SK-N-SH (cell line): ENCODE measurements around the gene FRMD3. TPM values are rescaled to one million over a fixed set of nuclear protein-coding genes. Genes with fewer than 3 reads are reported as not detected.

ENCODE experiments used
- CTCF ChIA-PET: fragments of 300-600, 350-600 bp; formaldehyde crosslinking; extraction: SDS; loops from one replicate; lab custom pipeline; 2021; lab: Yijun Ruan, JAX
- POLR2A ChIA-PET: fragments of 350-600 bp; sonication (Branson Sonifier 250); formaldehyde crosslinking; extraction: SDS; loops from one replicate; lab custom pipeline; 2020; ENCODE audit warnings: antibody characterized with exemption, inconsistent platforms; lab: Yijun Ruan, JAX
- DNase-seq: peaks from one replicate; pipeline ENCODE4 v3.0.0; 2012
- H2AFZ ChIP-seq: fragments of 200-600 bp; sonication (generic); 2 replicates; pipeline ENCODE4 v1.8.1; 2016; ENCODE audit warnings: antibody characterized with exemption, mild to moderate bottlenecking, low read depth
- H3F3A ChIP-seq: fragments of 200-600 bp; sonication (generic); replicated peaks from 2 replicates; pipeline ENCODE3; 2016; ENCODE audit warnings: antibody characterized with exemption, mild to moderate bottlenecking; ENCODE audit not compliant: insufficient read depth
- H3K27ac ChIP-seq, 2 experiments: fragments of 200-500 bp in 1 of 2; fragments of 200-600 bp in 1 of 2; sonication (Bioruptor generic) in 1 of 2; sonication (generic), shearing (Covaris generic) in 1 of 2; 2 replicates each; pipeline versions ENCODE4 v1.5.1 to v1.6.1; 2014 to 2016; ENCODE audit warnings: low read depth in 2 of 2, inconsistent platforms in 1 of 2, low read length in 1 of 2, mild to moderate bottlenecking in 1 of 2, mixed read lengths in 1 of 2
- H3K27me3 ChIP-seq: fragments of 200-600 bp; sonication (generic), shearing (Covaris generic); 2 replicates; pipeline ENCODE4 v1.6.1; 2016; ENCODE audit warnings: mixed run types; ENCODE audit not compliant: insufficient read depth
- H3K36me3 ChIP-seq, 2 experiments: fragments of 200-500 bp in 1 of 2; fragments of 200-600 bp in 1 of 2; sonication (Bioruptor generic) in 1 of 2; sonication (generic) in 1 of 2; replicated peaks in 1 of 2; 2 replicates each; pipeline versions ENCODE3 to v1.5.1; 2014 to 2016; ENCODE audit warnings: low read length in 1 of 2, mild to moderate bottlenecking in 1 of 2; ENCODE audit not compliant: insufficient read depth in 2 of 2, control insufficient read depth in 1 of 2
- H3K4me1 ChIP-seq, 2 experiments: fragments of 200-500 bp in 1 of 2; fragments of 200-600 bp in 1 of 2; sonication (Bioruptor generic) in 1 of 2; sonication (generic), shearing (Covaris generic) in 1 of 2; 2 replicates each; pipeline versions ENCODE4 v1.5.1 to v1.6.1; 2014 to 2016; ENCODE audit warnings: low read depth in 1 of 2, low read length in 1 of 2, mixed run types in 1 of 2; ENCODE audit not compliant: insufficient read depth in 2 of 2, control insufficient read depth in 1 of 2
- H3K4me2 ChIP-seq: fragments of 200-600 bp; sonication (generic), shearing (Covaris generic); 2 replicates; pipeline ENCODE4 v1.6.1; 2017; ENCODE audit warnings: mixed run types
- H3K4me3 ChIP-seq, 2 experiments: fragments of 200-500 bp in 1 of 2; fragments of 200-600 bp in 1 of 2; sonication (Bioruptor generic) in 1 of 2; sonication (generic), shearing (Covaris generic) in 1 of 2; 2 replicates each; pipeline versions ENCODE4 v1.5.1 to v1.8.1; 2014 to 2016; ENCODE audit warnings: low read depth in 2 of 2, inconsistent platforms in 1 of 2, low read length in 1 of 2, mild to moderate bottlenecking in 1 of 2, mixed read lengths in 1 of 2, moderate library complexity in 1 of 2
- H3K79me2 ChIP-seq: fragments of 200-600 bp; sonication (generic); 2 replicates; pipeline ENCODE4 v1.8.1; 2017; ENCODE audit warnings: mild to moderate bottlenecking; ENCODE audit not compliant: insufficient read depth
- H3K9ac ChIP-seq: fragments of 200-600 bp; sonication (generic); 2 replicates; pipeline ENCODE4 v1.6.1; 2017; ENCODE audit warnings: mixed run types
- H3K9me2 ChIP-seq: fragments of 200-600 bp; sonication (generic); 2 replicates; pipeline ENCODE4 v1.6.1; 2017; ENCODE audit warnings: mixed run types
- H3K9me3 ChIP-seq: fragments of 200-600 bp; sonication (generic); 2 replicates; pipeline ENCODE4 v1.6.1; 2017; ENCODE audit warnings: mixed run types, mild to moderate bottlenecking, moderate library complexity
- H4K20me1 ChIP-seq: fragments of 200-600 bp; sonication (generic); 2 replicates; pipeline ENCODE4 v1.6.1; 2017; ENCODE audit warnings: mild to moderate bottlenecking, mixed run types; ENCODE audit not compliant: insufficient read depth
- CHD2 ChIP-seq: fragments of 150-350 bp; IDR thresholded peaks from 2 replicates; pipeline ENCODE4 v1.6.1; 2018; ENCODE audit warnings: low read length; ENCODE audit not compliant: partially characterized antibody
- CTCF ChIP-seq: fragments of 200-600 bp; sonication (generic); IDR thresholded peaks from 2 replicates; pipeline ENCODE4 v1.6.1; 2017; ENCODE audit warnings: antibody characterized with exemption, mild to moderate bottlenecking, moderate library complexity
- ELF1 ChIP-seq: IDR thresholded peaks from 2 replicates; pipeline ENCODE4 v1.4.0; 2012
- EZH2phosphoT487 ChIP-seq: fragments of 200-600 bp; sonication (generic); IDR thresholded peaks from 2 replicates; pipeline ENCODE4 v1.6.1; 2017; ENCODE audit warnings: low read depth, mixed run types, mild to moderate bottlenecking, antibody characterized with exemption, moderate library complexity, borderline replicate concordance
- FOXJ3 ChIP-seq: sonication (generic); formaldehyde crosslinking; IDR thresholded peaks from 2 replicates; pipeline ENCODE4 v1.5.1; 2020; ENCODE audit warnings: mild to moderate bottlenecking, missing genetic modification reagents
- FOXM1 ChIP-seq: IDR thresholded peaks from 2 replicates; pipeline ENCODE4 v1.4.0; 2012; ENCODE audit warnings: low read depth, mild to moderate bottlenecking
- GABPA ChIP-seq: IDR thresholded peaks from 2 replicates; pipeline ENCODE4 v1.4.0; 2012; ENCODE audit warnings: low read depth, mild to moderate bottlenecking
- GATA2 ChIP-seq: sonication (generic); formaldehyde crosslinking; IDR thresholded peaks from 2 replicates; pipeline ENCODE4 v1.5.0; 2020; ENCODE audit warnings: mild to moderate bottlenecking, missing genetic modification reagents
- JUND ChIP-seq: IDR thresholded peaks from 2 replicates; pipeline ENCODE4 v1.4.0; 2012
- MEF2A ChIP-seq: IDR thresholded peaks from 2 replicates; pipeline ENCODE4 v1.4.0; 2012; ENCODE audit warnings: low read depth, borderline replicate concordance
- MXI1 ChIP-seq: IDR thresholded peaks from 2 replicates; pipeline ENCODE4 v1.6.1; 2012; ENCODE audit warnings: mild to moderate bottlenecking, low read depth, low read length, improper control_type of control experiment
- NRF1 ChIP-seq: IDR thresholded peaks from 2 replicates; pipeline ENCODE4 v1.6.1; 2012; ENCODE audit warnings: low read depth, mild to moderate bottlenecking, low read length
- POLR2AphosphoS5 ChIP-seq: IDR thresholded peaks from 2 replicates; pipeline ENCODE4 v1.6.1; 2012; ENCODE audit warnings: low read depth, low read length
- RFX5 ChIP-seq: IDR thresholded peaks from 2 replicates; pipeline ENCODE4 v1.6.1; 2012; ENCODE audit warnings: mild to moderate bottlenecking, improper control_type of control experiment, low read length
- RXRA ChIP-seq: IDR thresholded peaks from 2 replicates; pipeline ENCODE4 v1.4.0; 2012; ENCODE audit warnings: low read depth, mild to moderate bottlenecking, borderline replicate concordance
- SMC3 ChIP-seq: IDR thresholded peaks from 2 replicates; pipeline ENCODE4 v1.6.1; 2012; ENCODE audit warnings: low read depth, low read length, improper control_type of control experiment
- TEAD4 ChIP-seq: IDR thresholded peaks from 2 replicates; pipeline ENCODE4 v1.4.0; 2012; ENCODE audit warnings: mild to moderate bottlenecking, borderline replicate concordance; ENCODE audit not compliant: insufficient read depth
- YY1 ChIP-seq: IDR thresholded peaks from 2 replicates; pipeline ENCODE4 v1.4.0; 2012; ENCODE audit warnings: low read depth, mild to moderate bottlenecking
- WGBS: methylation state at CpG from one replicate; pipeline ENCODE4 v1.1.6; 2017; ENCODE audit warnings: low lambda C conversion rate; 5-methylcytosine and 5-hydroxymethylcytosine counted together
- polyA plus RNA-seq, 3 experiments: library from polyadenylated mRNA; depleted of rRNA; stranded (reverse); fragments of >200 nt; gene quantifications; 2 replicates each; pipeline ENCODE4 v1.2.3, GENCODE V29; 2012
- TF ChIP-seq, protein P1 (sequence below): IDR thresholded peaks from 2 replicates; pipeline ENCODE4 v1.4.0; 2012; ENCODE audit warnings: low read depth, borderline replicate concordance
- TF ChIP-seq, protein P2 (sequence below): fragments of 150-350 bp; IDR thresholded peaks from 2 replicates; pipeline ENCODE4 v1.6.1; 2016; ENCODE audit warnings: mild to moderate bottlenecking, low read depth, low read length
- TF ChIP-seq, protein P3 (sequence below): IDR thresholded peaks from 2 replicates; pipeline ENCODE4; 2012

The FRMD3 gene
- polyA plus RNA-seq, 1 of the 3 experiments (the other 2 are of a cell fraction), result 0.89 TPM

DNA sequence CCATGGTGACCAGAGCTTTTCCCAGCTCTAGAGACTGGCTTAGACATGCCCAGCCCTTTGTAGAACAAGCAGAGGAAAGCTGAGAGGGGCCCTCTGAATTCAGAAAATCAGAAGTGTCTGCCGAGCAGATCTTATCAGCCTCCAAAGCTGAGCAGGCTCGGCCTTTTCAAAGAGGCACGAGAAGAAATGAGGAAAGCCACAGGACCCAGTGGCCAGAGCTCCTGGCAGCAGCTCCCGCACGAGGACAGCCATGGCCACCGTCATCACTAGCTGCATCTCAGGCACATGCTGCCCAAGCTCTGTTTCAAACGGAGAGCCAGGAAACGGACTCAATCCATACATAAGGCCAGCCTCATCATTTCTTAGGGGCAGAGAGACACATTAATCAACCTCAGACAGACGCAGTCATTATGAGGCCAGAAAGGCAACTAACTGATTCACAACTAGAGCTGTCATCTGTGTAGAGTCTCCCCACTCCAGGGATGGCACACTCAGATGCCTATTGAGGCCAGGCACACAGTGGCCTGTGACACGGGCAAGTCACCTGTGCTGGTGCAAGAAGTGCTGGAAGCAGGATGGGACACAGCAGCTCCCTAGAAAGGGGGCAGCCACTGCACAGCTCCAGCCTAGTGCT is 194.7 kb downstream of the FRMD3 start:
- ChIA-PET CTCF (interaction anchor here (1.0 to 3.3 kb wide), 5 partner anchors 9 to 201 kb away, joined by 3 to 21 read pairs (median 5); partner anchors contain the start of gene FRMD3), POLR2A (no interaction called here)
- no peak overlapping the region for H3K4me2 ChIP-seq
- H3K79me2 ChIP-seq, result peaks cover 3% of the 10 kb centered on the region; the same call in 1 of the 2 replicates
- no peaks in the 10 kb centered on the region for H3K9me2 ChIP-seq
- no peak for DNase-seq
- no peaks in the 10 kb centered on the region for H3K27me3 ChIP-seq
- H3K4me1 ChIP-seq, result peaks cover 0 to 16% of the 10 kb centered on the region in 2 experiments; a peak in 2 of 4 replicates
- no peak overlapping the region for H3K4me3 ChIP-seq
- no peak overlapping the region for H2AFZ ChIP-seq
- no peaks in the 10 kb centered on the region for H3K9me3 ChIP-seq
- TF ChIP-seq GATA2 (CRISPR knock-in tag), result no peak
- no peak for TF ChIP-seq RXRA
- no peak for TF ChIP-seq YY1
- TF ChIP-seq MXI1, result no peak
- no peak for TF ChIP-seq RFX5
- TF ChIP-seq, all 33 proteins: peak for 0
- H4K20me1 ChIP-seq, result no peaks in the 10 kb centered on the region
- peaks cover 0 to 3% of the 10 kb centered on the region in 2 experiments for H3K36me3 ChIP-seq
- H3K9ac ChIP-seq, result no peak overlapping the region
- 71% methylated on average over 8 of the region's 10 CpGs for WGBS
- H3K27ac ChIP-seq, result no peak overlapping the region; a peak in 1 of 4 replicates
- H3F3A ChIP-seq, result no peaks in the 10 kb centered on the region

DNA sequence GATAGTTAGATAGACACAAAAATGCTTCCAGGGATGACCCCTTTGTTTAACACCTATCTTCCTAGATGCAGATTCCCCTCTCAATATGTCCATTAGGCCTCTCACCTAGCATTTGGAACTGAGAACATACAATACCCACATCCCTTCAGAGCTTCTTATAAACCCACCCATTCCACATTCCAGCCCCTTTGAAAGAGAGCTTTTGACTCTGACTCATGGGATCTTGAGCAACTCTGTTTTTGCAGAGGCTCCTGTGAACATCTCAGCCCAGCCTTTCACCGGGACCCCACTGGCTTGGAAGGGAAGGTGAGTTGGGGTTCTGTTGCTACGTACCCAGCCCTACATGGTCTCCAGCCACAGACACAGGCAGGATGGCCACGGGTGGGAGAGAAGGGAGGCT is 195.5 kb downstream of the FRMD3 start:
- Histone ChIP-seq H3K9me3 (no peaks in the 10 kb centered on the region), H3K4me3 (no peak overlapping the region), H2AFZ (no peak overlapping the region), H3K9ac (no peak overlapping the region), H3K27me3 (no peaks in the 10 kb centered on the region), H3K36me3 (peaks cover 0 to 3% of the 10 kb centered on the region in 2 experiments), H3K27ac (no peak overlapping the region), H3K79me2 (peaks cover 3% of the 10 kb centered on the region; the same call in 1 of the 2 replicates), H3K4me1 (peaks cover 0 to 16% of the 10 kb centered on the region in 2 experiments; a peak in 2 of 4 replicates), H4K20me1 (no peaks in the 10 kb centered on the region), H3F3A (no peaks in the 10 kb centered on the region), H3K4me2 (no peak overlapping the region), H3K9me2 (no peaks in the 10 kb centered on the region)
- no peak for DNase-seq
- WGBS, result 73% methylated on average over 3 of the region's 3 CpGs
- ChIA-PET POLR2A (interaction anchor here (0.6 kb wide), 1 partner anchor 11 kb away, joined by 4 read pairs; no protein-coding TSS in a partner anchor), CTCF (interaction anchor here (0.9 to 3.3 kb wide), 5 partner anchors 8 to 202 kb away, joined by 3 to 21 read pairs (median 5); partner anchors contain the start of gene FRMD3)
- TF ChIP-seq CTCF (no peak), POLR2AphosphoS5 (no peak), CHD2 (no peak), NRF1 (no peak), GABPA (no peak), SMC3 (no peak), TEAD4 (no peak), ELF1 (no peak), YY1 (no peak), MEF2A (no peak), FOXJ3 (CRISPR knock-in tag) (no peak), EZH2phosphoT487 (no peak), FOXM1 (no peak), JUND (no peak)
- TF ChIP-seq, protein P1, sequence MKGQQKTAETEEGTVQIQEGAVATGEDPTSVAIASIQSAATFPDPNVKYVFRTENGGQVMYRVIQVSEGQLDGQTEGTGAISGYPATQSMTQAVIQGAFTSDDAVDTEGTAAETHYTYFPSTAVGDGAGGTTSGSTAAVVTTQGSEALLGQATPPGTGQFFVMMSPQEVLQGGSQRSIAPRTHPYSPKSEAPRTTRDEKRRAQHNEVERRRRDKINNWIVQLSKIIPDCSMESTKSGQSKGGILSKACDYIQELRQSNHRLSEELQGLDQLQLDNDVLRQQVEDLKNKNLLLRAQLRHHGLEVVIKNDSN, result no peak
- TF ChIP-seq, protein P2, sequence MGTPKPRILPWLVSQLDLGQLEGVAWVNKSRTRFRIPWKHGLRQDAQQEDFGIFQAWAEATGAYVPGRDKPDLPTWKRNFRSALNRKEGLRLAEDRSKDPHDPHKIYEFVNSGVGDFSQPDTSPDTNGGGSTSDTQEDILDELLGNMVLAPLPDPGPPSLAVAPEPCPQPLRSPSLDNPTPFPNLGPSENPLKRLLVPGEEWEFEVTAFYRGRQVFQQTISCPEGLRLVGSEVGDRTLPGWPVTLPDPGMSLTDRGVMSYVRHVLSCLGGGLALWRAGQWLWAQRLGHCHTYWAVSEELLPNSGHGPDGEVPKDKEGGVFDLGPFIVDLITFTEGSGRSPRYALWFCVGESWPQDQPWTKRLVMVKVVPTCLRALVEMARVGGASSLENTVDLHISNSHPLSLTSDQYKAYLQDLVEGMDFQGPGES, result no peak
- TF ChIP-seq, protein P3, sequence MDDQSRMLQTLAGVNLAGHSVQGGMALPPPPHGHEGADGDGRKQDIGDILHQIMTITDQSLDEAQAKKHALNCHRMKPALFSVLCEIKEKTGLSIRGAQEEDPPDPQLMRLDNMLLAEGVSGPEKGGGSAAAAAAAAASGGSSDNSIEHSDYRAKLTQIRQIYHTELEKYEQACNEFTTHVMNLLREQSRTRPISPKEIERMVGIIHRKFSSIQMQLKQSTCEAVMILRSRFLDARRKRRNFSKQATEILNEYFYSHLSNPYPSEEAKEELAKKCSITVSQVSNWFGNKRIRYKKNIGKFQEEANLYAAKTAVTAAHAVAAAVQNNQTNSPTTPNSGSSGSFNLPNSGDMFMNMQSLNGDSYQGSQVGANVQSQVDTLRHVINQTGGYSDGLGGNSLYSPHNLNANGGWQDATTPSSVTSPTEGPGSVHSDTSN, result no peak
